VCaP (cell line): Measurements from ENCODE around the gene ARID3B.

Experiments
- H3K27ac ChIP-seq: fragments of 450-650 bp; 2 replicates; pipeline ENCODE4 v1.5.1; 2017
- TF ChIP-seq, protein P1 (sequence below): fragments of 450-650 bp; conservative IDR thresholded peaks from 2 replicates; pipeline ENCODE4 v1.5.1; 2017; ENCODE audit warnings: mild to moderate bottlenecking, moderate library complexity

Gene ARID3B

DNA sequence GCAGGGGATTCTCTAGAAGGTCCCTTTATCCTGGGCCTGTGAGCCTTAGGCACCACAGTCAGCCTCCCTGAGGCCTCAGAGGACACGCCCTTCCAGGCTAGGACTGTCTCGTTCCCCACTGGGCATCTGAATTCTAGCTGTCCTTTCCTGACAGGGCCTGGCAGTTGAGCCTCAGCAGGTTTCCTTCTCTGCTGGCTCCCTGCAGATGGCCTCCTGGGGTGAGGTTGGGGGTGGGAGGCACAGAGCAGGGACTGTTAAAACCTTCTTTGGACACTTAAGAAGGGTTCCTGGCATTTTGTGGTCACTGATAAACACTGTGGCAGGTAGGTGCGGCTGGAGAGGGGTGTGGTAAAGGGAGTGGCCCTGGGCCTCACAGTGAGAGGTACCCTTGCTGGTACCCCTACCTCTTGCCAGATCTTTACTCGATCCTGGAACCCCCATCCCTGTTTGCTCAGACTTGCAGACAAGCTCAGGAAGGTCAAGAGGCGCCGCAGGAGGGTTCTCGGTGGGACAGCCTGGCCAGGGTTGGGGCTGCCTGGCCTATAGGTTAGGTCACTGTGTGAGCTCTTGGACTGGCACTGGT, 83.1 kb downstream of the ARID3B start:
- TF ChIP-seq, protein P1, sequence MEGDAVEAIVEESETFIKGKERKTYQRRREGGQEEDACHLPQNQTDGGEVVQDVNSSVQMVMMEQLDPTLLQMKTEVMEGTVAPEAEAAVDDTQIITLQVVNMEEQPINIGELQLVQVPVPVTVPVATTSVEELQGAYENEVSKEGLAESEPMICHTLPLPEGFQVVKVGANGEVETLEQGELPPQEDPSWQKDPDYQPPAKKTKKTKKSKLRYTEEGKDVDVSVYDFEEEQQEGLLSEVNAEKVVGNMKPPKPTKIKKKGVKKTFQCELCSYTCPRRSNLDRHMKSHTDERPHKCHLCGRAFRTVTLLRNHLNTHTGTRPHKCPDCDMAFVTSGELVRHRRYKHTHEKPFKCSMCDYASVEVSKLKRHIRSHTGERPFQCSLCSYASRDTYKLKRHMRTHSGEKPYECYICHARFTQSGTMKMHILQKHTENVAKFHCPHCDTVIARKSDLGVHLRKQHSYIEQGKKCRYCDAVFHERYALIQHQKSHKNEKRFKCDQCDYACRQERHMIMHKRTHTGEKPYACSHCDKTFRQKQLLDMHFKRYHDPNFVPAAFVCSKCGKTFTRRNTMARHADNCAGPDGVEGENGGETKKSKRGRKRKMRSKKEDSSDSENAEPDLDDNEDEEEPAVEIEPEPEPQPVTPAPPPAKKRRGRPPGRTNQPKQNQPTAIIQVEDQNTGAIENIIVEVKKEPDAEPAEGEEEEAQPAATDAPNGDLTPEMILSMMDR: no peak
- no peak overlapping the region; the same call in 1 of the 2 replicates for H3K27ac ChIP-seq

DNA sequence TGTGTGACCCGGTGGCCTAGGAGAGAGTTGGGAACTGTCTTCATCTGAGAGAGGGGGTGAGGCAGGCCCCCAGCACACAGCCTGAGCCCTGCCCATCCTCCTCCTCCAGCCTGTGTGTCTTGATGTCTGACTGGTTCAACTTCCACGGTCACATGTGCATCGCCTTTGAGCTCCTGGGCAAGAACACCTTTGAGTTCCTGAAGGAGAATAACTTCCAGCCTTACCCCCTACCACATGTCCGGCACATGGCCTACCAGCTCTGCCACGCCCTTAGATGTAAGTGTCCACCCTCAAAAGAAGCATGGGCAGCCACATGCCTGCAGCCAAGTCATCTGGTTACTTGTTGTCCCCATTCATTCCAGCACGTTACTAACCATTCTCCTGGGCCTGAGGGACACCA, 84.7 kb downstream of the ARID3B start:
- TF ChIP-seq, protein P1: no peak
- no peak overlapping the region for H3K27ac ChIP-seq

DNA sequence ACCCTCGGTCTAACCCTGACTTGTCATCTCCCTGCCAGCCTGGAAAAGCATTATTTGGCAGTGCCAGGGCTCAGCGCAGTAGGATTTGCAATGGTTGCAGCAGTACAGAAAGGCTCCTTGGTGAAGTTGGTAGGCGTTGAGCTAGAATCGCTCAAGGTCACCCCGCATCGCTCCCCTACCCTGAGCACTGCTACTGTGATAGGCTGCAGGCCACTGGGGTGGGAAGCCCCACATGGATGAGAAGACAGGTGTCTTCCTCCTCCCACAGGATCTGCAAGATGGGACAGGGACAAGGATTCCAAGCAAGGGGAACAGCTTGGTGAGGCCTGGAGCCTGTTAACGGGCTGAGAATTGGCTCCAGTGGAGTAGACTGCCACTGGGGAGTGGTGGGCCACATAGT, 85.3 kb downstream of the ARID3B start:
- H3K27ac ChIP-seq: no peak overlapping the region
- TF ChIP-seq, protein P1: no peak

DNA sequence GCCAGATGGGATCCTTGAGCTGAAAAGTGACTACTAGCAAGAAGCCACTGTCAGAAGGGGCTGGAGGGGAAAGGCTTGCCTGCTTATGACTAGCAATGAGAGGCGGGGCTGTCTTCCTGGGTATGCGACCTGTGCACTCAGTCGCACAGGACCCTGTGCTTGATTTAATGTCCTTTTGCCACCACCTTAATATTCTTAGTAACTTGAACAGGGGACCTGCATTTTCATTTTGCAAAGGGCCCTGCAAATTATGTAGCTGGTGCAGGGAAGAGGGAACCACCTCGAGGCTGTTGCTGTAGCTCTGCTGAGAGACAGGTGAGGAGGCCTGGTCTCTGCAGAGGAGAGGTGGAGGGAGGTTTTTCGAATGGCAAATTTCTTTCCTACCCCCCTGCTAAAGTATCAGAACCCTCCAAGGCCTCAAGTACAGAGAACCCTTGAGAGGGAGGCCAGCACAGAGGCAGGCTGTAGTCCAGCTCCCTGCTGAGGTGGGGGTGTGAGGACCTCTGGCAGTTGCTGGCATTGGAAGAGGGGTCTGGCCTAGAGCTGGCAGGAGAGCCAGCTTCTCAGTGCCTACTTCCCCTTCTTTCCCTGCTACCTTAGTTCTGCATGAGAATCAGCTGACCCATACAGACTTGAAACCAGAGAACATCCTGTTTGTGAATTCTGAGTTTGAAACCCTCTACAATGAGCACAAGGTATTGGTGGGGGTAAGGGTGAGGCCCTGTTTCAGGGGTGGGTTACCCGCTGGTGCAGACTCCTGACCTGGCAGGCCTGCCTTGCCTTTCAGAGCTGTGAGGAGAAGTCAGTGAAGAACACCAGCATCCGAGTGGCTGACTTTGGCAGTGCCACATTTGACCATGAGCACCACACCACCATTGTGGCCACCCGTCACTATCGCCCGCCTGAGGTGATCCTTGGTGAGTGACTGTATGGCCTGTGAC, 86.0 kb downstream of the ARID3B start:
- H3K27ac ChIP-seq: no peak overlapping the region
- TF ChIP-seq, protein P1: no peak

DNA sequence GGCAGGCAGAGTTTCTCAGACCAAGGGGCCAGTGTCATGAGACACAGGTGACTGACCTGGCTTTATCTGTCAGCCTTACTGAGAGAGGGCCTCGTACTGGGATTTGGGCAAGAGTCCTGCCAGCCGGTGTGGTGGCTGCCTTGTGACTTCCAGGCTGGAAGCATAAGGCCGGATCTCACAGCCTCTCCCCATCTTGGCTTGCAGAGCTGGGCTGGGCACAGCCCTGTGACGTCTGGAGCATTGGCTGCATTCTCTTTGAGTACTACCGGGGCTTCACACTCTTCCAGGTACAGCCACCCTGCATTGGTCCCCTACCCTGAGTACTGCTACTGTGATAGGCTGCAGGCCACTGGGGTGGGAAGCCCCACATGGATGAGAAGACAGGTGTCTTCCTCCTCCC, 86.7 kb downstream of the ARID3B start:
- TF ChIP-seq, protein P1: no peak
- H3K27ac ChIP-seq: no peak overlapping the region

DNA sequence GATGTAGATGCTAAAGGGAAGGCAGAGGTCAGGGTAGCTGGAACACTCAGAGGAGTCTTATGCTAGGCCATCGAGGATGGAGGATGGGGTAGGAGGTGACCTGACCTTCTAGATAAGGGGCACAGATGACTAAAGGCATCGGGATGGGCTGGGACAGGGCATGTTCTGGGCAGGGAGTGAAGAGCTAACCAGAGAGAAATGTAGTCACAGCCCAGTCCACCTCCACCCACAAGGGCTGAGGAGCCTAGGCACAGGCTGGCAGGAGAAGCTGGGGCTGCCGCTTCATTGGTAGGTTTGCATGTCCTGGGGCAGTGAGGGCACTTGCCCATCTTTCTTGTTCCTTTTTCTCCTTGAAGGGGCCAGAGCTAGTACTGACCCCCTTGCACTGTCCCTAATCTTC, 87.2 kb downstream of the ARID3B start:
- no peak overlapping the region for H3K27ac ChIP-seq
- TF ChIP-seq, protein P1: no peak

DNA sequence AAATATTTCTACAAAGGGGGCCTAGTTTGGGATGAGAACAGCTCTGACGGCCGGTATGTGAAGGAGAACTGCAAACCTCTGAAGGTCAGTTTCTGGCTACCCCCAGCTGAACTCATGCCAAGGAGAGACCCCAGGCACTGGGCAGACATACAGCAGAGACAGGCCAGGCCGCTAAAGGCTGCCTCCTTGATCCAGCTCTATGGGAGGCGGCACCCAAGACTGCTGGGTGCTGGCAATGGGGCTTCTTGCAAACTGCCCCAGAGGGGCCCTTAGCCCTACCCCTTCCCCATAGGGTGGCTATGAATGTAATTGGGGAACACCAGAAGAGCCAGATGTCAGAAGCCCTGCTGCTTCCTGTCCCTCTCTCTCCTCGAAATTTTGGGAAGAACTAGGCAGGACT, 87.9 kb downstream of the ARID3B start:
- TF ChIP-seq, protein P1: no peak
- H3K27ac ChIP-seq: 0 out of 2 replicates have a peak overlapping the region, but pooled peaks have one; percentile 4

DNA sequence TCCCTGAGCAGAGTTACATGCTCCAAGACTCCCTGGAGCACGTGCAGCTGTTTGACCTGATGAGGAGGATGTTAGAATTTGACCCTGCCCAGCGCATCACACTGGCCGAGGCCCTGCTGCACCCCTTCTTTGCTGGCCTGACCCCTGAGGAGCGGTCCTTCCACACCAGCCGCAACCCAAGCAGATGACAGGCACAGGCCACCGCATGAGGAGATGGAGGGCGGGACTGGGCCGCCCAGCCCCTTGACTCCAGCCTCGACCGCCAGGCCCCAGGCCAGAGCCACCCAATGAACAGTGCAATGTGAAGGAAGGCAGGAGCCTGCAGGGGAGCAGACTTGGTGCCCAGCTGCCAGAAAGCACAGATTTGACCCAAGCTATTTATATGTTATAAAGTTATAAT, 88.7 kb downstream of the ARID3B start:
- H3K27ac ChIP-seq: peak overlapping the region; percentile 24; the same call in 1 of the 2 replicates
